Lower leg skin (tissue), 4 donors: ENCODE measurements around the gene C1orf21. TPM values are rescaled to one million over a fixed set of nuclear protein-coding genes. Genes with fewer than 3 reads are reported as not detected.

ENCODE experiments used
- DNase-seq, 2 donors: peaks; one replicate each; pipeline ENCODE4 v3.0.0-alpha.2; 2019; ENCODE audit warnings: low spot score in 2 of 2
- H3K4me3 ChIP-seq: fragments of 200-600 bp; sonication (generic); 2 replicates; pipeline ENCODE4 v1.5.1; 2017; ENCODE audit warnings: mild to moderate bottlenecking, low read depth; ENCODE audit not compliant: poor library complexity, severe bottlenecking
- CTCF ChIP-seq, 3 donors: fragments of 450-650 bp; IDR thresholded peaks; one replicate each; pipeline ENCODE4 v1.5.1; 2016; ENCODE audit warnings: antibody characterized with exemption in 3 of 3, mild to moderate bottlenecking in 3 of 3, moderate library complexity in 2 of 3
- POLR2A ChIP-seq, 2 donors: fragments of 450-650 bp; IDR thresholded peaks; one replicate each; pipeline ENCODE4 v1.6.1; 2016 to 2017; ENCODE audit warnings: antibody characterized with exemption in 2 of 2, mild to moderate bottlenecking in 1 of 2, moderate library complexity in 1 of 2
- WGBS, 2 donors: methylation state at CpG; one replicate each; pipeline ENCODE4 v1.1.5; 2018; 5-methylcytosine and 5-hydroxymethylcytosine counted together
- intact Hi-C: fragments of 100-400 bp; cut with DNase I; formaldehyde crosslinking; loops from one replicate; pipeline ENCODE4 v1.15.0; 2023; ENCODE audit warnings: low total_unique reads
- total RNA-seq, 4 donors: library from RNA; depleted of rRNA; stranded (reverse); fragments of >200 nt; gene quantifications; one replicate each; pipeline ENCODE4 v1.1.0, GENCODE V29; 2016

C1orf21 gene
- total RNA-seq, 4 donors from 2014 or later, result 37.6 to 79.4 (median 56.2) TPM

DNA sequence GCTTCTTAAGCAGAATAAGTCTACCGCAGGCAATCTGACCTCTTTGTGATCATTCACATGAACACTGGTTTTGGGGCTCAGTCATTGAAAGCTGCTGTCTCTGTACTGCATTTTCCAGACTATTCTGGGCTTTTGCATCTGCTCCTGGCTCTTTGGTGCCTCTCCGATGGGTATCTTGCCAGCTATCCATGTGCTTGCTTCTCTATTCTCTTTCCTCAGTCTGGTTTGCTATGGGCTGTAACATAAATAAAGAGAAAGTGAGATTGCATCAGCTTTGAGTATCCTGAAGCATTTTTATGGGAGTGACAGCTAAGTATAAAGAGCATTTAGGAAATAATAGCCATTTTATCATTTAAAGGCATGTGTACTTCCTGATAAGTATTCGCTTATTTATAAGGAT, 70.7 kb downstream of the C1orf21 start:
- WGBS, 2 donors, result 73 to 75% methylated on average over 3 of the region's 3 CpGs
- no peak for DNase-seq
- TF ChIP-seq POLR2A (IDR thresholded peaks at IDR 0.05) (no peak), CTCF (IDR thresholded peaks at IDR 0.05) (no peak)
- intact Hi-C loops, result no loop called here
- H3K4me3 ChIP-seq, result no peak overlapping the region

DNA sequence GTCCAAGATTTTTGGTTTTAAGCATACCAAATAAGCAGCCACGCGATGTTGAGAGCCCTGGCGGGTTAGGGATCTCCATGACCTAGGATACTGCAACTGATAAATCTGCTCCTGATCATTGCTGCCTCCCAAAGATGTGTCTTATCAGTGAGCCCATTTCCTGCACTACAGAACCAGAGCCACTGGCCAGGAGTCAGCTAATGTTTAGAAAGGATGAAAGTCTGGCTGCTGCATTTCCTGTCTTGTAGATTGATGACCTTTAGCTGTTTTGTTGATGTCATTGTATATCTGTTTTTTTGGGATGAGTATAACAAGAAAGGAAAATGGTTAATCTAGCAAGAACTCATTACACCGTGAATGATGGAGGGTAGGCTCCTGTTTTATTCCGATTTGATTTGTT, 74.5 kb downstream of the C1orf21 start:
- intact Hi-C loops, result no loop called here
- H3K4me3 ChIP-seq, result no peak overlapping the region
- WGBS, 2 donors, result 80 to 92% methylated on average over 5 of the region's 5 CpGs
- TF ChIP-seq POLR2A (IDR thresholded peaks at IDR 0.05) (no peak), CTCF (IDR thresholded peaks at IDR 0.05) (no peak)
- DNase-seq, result no peak

DNA sequence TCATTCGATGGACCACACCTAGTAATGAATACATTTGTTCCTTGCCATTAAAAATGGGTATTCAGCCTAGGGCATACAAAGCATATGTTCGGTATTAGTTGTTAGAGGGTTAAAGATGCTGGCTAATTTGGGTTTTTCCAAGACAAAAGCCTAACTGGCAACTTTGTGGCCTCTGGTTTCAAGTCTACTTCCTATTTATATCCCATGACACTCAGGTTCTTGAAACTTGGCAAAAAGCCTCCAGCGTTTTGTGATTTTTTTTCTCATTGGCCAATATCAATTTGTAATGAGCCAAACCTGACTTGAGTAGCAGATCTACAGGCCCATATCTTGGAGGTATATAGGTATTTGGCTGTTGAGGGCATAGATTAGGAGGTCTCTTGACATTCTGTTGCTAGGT, 75.3 kb downstream of the C1orf21 start:
- TF ChIP-seq POLR2A (IDR thresholded peaks at IDR 0.05) (no peak), CTCF (IDR thresholded peaks at IDR 0.05) (no peak)
- WGBS, 2 donors, result 41 to 45% methylated on average over 3 of the region's 3 CpGs

DNA sequence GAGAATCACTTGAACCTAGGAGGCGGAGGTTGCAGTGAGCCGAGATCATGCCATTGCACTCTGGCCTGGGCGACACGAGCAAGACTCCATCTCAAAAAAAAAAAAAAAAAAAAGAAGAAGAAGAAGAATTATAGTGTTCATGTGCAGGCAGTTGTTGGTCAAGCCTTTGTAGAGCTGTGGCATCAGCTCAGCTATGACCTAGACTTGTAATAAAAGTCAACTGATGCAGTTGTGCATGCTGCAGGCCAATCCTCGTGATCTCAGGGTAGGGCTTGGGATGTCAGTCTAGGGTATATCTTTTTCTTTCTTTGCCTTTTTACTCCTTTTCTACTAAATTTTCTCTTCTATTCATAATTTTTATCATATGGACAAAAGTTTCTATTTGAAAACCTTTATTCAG, 76.2 kb downstream of the C1orf21 start:
- TF ChIP-seq POLR2A (IDR thresholded peaks at IDR 0.05) (no peak), CTCF (IDR thresholded peaks at IDR 0.05) (no peak)
- intact Hi-C loops, result no loop called here
- WGBS, 2 donors, result 93 to 95% methylated on average over 5 of the region's 5 CpGs
- no peak for DNase-seq
- no peak overlapping the region for H3K4me3 ChIP-seq

More for the DNA sequence above, 75.3 kb downstream of the C1orf21 start:
- intact Hi-C loops, result no loop called here
- H3K4me3 ChIP-seq, result no peak overlapping the region
- no peak for DNase-seq

DNA sequence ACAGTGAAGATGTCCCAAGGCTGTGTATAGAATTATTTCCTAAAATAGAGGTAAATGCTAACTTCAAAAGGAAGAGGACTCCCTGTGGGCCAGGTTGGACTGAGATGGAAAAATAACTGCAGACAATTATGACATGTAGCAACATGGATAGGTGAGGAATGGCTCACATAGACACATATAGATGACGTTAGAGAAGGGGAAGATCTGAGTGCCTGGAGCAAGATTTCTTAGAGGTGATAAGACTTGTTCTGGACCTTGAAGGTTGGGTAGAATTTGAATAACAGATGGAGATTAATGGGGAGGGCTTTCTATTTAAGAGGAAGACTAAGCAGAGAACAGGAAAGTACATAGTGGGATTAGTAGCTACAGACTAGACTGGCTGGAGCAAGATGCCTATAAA, 76.9 kb downstream of the C1orf21 start:
- DNase-seq, result no peak
- intact Hi-C loops, result no loop called here
- no peak for TF ChIP-seq POLR2A (IDR thresholded peaks at IDR 0.05)
- TF ChIP-seq CTCF (IDR thresholded peaks at IDR 0.05), result no peak
- no peak overlapping the region for H3K4me3 ChIP-seq
- WGBS, 2 donors, result 42 to 60% methylated on average over 1 of the region's 1 CpG

DNA sequence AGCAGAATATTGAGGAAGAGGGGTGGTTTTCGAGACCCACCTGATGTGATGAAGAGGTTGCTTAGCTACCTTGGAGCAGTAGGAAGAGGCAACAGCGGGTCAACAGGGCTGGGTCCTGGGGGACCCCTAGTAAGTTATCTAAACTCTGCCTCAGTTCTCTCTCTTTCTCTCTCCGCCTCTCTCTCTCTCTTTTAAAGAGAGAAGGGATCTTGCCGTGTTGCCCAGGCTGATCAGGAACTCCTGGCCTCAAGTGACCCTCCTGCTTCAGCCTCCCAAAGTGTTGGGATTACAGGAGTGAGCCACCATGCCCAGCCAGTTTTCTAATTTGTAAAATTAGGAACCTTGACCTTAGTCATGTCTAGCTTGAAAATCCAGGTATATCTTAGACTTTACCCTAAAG, 77.9 kb downstream of the C1orf21 start:
- no peak for TF ChIP-seq CTCF (IDR thresholded peaks at IDR 0.05)
- TF ChIP-seq POLR2A (IDR thresholded peaks at IDR 0.05), result no peak
- no peak overlapping the region for H3K4me3 ChIP-seq
- 93 to 97% methylated on average over 4 of the region's 4 CpGs for WGBS, 2 donors
- intact Hi-C loops, result no loop called here
- no peak for DNase-seq
